ENCODE data around the gene LAMA3.

DNA sequence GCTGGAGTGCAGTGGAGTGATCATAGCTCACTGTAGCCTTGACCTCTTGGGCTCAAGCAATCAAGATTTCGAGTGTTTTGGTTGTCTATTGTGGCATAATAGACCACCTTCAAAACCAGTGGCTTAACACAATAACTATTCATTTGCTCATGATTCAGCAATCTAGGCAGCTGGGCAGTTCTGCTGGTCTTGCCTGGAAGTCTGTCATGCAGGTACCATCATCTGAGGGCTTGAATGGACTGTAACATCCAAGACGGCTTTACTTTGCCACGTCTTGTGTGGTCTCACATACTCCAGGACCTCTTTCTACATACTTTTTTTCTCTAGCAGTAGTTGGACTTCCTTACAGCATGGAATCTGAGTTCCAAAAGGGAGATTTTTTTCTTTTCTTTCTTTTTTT is 13.4 kb upstream of the LAMA3 start:
- TF ChIP-seq, protein P1, sequence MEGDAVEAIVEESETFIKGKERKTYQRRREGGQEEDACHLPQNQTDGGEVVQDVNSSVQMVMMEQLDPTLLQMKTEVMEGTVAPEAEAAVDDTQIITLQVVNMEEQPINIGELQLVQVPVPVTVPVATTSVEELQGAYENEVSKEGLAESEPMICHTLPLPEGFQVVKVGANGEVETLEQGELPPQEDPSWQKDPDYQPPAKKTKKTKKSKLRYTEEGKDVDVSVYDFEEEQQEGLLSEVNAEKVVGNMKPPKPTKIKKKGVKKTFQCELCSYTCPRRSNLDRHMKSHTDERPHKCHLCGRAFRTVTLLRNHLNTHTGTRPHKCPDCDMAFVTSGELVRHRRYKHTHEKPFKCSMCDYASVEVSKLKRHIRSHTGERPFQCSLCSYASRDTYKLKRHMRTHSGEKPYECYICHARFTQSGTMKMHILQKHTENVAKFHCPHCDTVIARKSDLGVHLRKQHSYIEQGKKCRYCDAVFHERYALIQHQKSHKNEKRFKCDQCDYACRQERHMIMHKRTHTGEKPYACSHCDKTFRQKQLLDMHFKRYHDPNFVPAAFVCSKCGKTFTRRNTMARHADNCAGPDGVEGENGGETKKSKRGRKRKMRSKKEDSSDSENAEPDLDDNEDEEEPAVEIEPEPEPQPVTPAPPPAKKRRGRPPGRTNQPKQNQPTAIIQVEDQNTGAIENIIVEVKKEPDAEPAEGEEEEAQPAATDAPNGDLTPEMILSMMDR (conservative IDR thresholded peaks at IDR 0.05 in 1 of 2, IDR thresholded peaks at IDR 0.05 in 1 of 2; ENCODE audit: low read depth in 1 of 2, low read length in 2 of 2) = no peak
- TF ChIP-seq EZH2 (IDR thresholded peaks at IDR 0.05; ENCODE audit: low read length, missing control alignments) = no peak
